BLaER1 (cell line): Measurements from ENCODE around the gene GATD1.

Experiments
- H3K27ac ChIP-seq: shearing (Covaris generic); formaldehyde crosslinking; 2 replicates; pipeline ENCODE4 v1.8.1; 2022
- H3K27me3 ChIP-seq: shearing (Covaris generic); formaldehyde crosslinking; 2 replicates; pipeline ENCODE4 v1.8.1; 2022
- H3K36me3 ChIP-seq: shearing (Covaris generic); formaldehyde crosslinking; 2 replicates; pipeline ENCODE4 v1.8.1; 2022
- H3K4me1 ChIP-seq: shearing (Covaris generic); formaldehyde crosslinking; 2 replicates; pipeline ENCODE4 v1.8.1; 2022
- H3K4me2 ChIP-seq: shearing (Covaris generic); formaldehyde crosslinking; 2 replicates; pipeline ENCODE4 v1.8.1; 2022
- H3K4me3 ChIP-seq: shearing (Covaris generic); formaldehyde crosslinking; 2 replicates; pipeline ENCODE4 v1.8.1; 2022
- H3K9ac ChIP-seq: shearing (Covaris generic); formaldehyde crosslinking; 2 replicates; pipeline ENCODE4 v1.8.1; 2022
- H3K9me3 ChIP-seq: shearing (Covaris generic); formaldehyde crosslinking; 2 replicates; pipeline ENCODE4 v1.8.1; 2022
- H4K20me1 ChIP-seq: shearing (Covaris generic); formaldehyde crosslinking; 2 replicates; pipeline ENCODE4 v1.8.1; 2022
- Cebpa-rat ChIP-seq: shearing (Covaris generic); IDR thresholded peaks from 2 replicates; pipeline ENCODE4 v1.8.1; 2022

Gene GATD1

DNA sequence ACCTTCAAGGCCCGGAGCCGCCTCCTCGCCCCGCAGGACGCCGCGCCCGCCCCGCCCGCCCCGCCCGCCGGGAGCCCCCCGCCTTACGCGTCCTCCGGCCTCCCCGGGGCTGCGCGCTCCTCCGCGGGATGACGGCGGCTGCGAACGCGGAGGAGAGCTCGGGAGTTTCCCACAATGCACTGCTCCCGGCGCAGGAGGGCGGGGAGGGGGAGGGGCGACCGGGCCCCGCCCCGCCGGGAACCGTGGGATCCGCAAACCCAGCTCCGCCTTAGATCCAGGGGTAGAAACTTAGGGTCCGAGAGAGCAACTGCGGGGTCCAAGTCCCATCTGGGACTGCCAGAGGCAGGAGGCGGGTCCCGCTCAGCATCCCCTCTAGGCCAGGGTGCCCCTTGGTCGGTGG is 12.7 kb upstream of the GATD1 start, which contains the start of gene CEND1:
CEND1 (minus strand) TSS at position 148 of the 400 bp plus-strand sequence. CDS start 1,514 bp downstream, outside the sequence.
- Histone ChIP-seq H3K27ac (no peak within 1 kb of the TSS), H3K4me3 (no peak within 1 kb of the TSS), H4K20me1 (peaks cover 43% of the 10 kb centered on the region), H3K4me1 (peaks cover 43% of the 10 kb centered on the region), H3K9me3 (no peaks in the 10 kb centered on the region), H3K36me3 (peaks cover 41% of the 10 kb centered on the region), H3K27me3 (no peaks in the 10 kb centered on the region), H3K9ac (no peak within 1 kb of the TSS), H3K4me2 (peak within 1 kb of the TSS; percentile 55)
- TF ChIP-seq Cebpa-rat, result no peak

DNA sequence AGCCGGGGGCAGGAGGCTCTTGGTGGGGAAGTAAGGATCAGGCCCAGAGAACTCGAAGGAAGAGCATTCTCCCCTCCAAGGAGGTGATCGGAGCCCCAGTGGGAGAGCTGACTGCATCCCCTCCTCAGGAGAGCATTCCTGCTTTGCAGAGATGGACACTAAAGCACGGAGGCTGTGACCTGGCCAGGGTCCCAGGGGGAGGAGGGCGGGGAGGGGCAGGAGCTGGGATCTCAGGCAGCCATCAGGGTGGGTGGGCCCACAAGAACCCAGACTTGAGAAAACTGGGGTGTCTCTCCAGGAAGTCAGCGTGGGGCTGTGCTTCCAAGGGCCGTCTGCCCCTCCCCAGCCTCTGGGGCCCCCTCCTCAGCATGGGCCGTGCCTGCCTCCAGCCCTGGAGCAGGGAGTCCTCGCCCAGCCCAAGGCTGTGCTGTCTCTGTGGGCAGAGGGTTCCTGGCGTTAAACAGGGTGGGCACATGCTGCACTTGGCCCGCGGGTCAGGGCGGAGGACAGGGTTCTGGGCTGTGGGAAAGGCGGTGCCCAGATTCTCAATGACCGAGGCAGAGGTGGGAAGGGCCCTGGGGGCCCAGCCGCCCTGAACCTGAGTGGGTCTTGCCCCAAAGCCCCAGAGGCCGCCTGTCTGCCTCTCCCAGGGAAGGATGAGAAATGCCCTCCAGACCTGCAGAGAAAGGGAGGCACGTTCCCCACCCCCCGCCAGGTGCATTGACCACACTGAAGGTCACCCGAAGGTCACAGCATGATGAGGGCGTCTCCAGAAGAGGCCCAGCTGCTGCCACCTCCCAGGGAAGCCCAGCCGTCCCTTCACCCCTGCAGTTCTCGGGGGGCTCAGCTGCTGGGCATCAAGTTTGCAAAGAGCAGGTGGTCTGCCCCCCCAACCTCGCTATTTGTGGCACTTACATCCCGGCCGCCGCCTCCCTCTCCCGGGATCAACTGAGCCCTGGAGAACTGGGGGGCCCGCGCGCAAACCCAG is 12.0 kb upstream of the GATD1 start:
- Histone ChIP-seq H3K4me3 (no peak overlapping the region), H3K4me2 (peak overlapping the region; percentile 55), H3K36me3 (peaks cover 35% of the 10 kb centered on the region), H4K20me1 (peaks cover 42% of the 10 kb centered on the region), H3K4me1 (peaks cover 36% of the 10 kb centered on the region), H3K9ac (no peak overlapping the region), H3K27ac (no peak overlapping the region), H3K27me3 (no peaks in the 10 kb centered on the region), H3K9me3 (no peaks in the 10 kb centered on the region)
- TF ChIP-seq Cebpa-rat, result no peak

DNA sequence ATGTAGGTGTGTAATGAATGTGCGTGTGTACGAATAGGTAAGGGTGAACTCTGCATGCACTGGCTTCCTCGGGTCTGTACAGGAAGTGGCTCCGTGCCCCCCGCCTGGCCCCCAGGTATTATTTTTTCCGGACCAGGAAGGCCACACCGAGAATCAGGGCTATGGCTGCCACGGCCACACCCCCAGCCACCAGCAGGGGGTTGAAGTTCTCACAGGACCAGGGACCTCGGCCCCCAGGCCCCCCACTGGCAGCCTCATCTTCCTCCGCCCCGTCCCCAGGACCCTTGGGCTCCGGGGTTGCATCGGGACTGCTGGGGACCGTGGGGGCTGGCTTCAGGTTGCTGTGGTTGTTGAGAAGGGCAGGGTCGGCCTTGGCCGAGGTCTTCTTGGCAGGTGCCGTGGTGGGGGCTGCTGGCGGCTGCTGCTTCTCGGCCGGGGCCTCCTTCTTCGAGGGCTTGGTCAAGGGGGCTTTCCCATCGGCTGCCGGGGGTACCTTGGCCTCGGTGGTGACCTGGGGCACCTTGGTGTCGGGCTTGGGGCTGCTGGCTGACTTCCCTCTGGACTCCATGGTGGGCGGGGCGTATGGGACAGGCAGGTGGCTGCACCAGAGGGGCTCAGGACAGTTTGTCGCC is 10.8 kb upstream of the GATD1 start:
- peaks cover 32% of the 10 kb centered on the region for H3K36me3 ChIP-seq
- H3K4me2 ChIP-seq, result peak overlapping the region; percentile 55
- H3K27ac ChIP-seq, result no peak overlapping the region
- TF ChIP-seq Cebpa-rat, result no peak
- H3K4me3 ChIP-seq, result no peak overlapping the region
- no peaks in the 10 kb centered on the region for H3K9me3 ChIP-seq
- H4K20me1 ChIP-seq, result peaks cover 33% of the 10 kb centered on the region; the same call in 1 of the 2 replicates
- H3K4me1 ChIP-seq, result peaks cover 41% of the 10 kb centered on the region
- no peak overlapping the region for H3K9ac ChIP-seq
- H3K27me3 ChIP-seq, result no peaks in the 10 kb centered on the region

GRCh38 chr11:787084-787675 is 9.9 kb upstream of the GATD1 start:
- Histone ChIP-seq H3K9ac (no peak overlapping the region), H3K9me3 (no peaks in the 10 kb centered on the region), H3K27ac (no peak overlapping the region), H4K20me1 (peaks cover 32% of the 10 kb centered on the region; the same call in 1 of the 2 replicates), H3K4me3 (no peak overlapping the region), H3K4me1 (peaks cover 50% of the 10 kb centered on the region), H3K4me2 (peak overlapping the region; percentile 55; the same call in 1 of the 2 replicates), H3K36me3 (peaks cover 30% of the 10 kb centered on the region), H3K27me3 (no peaks in the 10 kb centered on the region)
- TF ChIP-seq Cebpa-rat, result no peak

GRCh38 chr11:786235-787083 is 9.2 kb upstream of the GATD1 start:
- H3K4me2 ChIP-seq, result 0 out of 2 replicates have a peak overlapping the region, but pooled peaks have one; percentile 5
- peaks cover 31% of the 10 kb centered on the region; the same call in 1 of the 2 replicates for H4K20me1 ChIP-seq

GRCh38 chr11:783581-784015 is 6.3 kb upstream of the GATD1 start:
- H3K4me3 ChIP-seq, result no peak overlapping the region
- H3K9ac ChIP-seq, result no peak overlapping the region
- no peaks in the 10 kb centered on the region for H3K9me3 ChIP-seq
- H3K4me1 ChIP-seq, result peaks cover 74% of the 10 kb centered on the region
- H3K27me3 ChIP-seq, result no peaks in the 10 kb centered on the region
- H3K27ac ChIP-seq, result no peak overlapping the region
- H3K4me2 ChIP-seq, result peak overlapping the region; percentile 39
- peaks cover 41% of the 10 kb centered on the region for H3K36me3 ChIP-seq
- peaks cover 20% of the 10 kb centered on the region; the same call in 1 of the 2 replicates for H4K20me1 ChIP-seq
- TF ChIP-seq Cebpa-rat, result no peak

More at GRCh38 chr11:786235-787083, 9.2 kb upstream of the GATD1 start:
- H3K4me3 ChIP-seq, result no peak overlapping the region
- TF ChIP-seq Cebpa-rat, result no peak
- H3K36me3 ChIP-seq, result peaks cover 29% of the 10 kb centered on the region
- H3K27ac ChIP-seq, result no peak overlapping the region
- H3K27me3 ChIP-seq, result no peaks in the 10 kb centered on the region
- H3K9ac ChIP-seq, result no peak overlapping the region
- peaks cover 57% of the 10 kb centered on the region for H3K4me1 ChIP-seq
- H3K9me3 ChIP-seq, result no peaks in the 10 kb centered on the region

DNA sequence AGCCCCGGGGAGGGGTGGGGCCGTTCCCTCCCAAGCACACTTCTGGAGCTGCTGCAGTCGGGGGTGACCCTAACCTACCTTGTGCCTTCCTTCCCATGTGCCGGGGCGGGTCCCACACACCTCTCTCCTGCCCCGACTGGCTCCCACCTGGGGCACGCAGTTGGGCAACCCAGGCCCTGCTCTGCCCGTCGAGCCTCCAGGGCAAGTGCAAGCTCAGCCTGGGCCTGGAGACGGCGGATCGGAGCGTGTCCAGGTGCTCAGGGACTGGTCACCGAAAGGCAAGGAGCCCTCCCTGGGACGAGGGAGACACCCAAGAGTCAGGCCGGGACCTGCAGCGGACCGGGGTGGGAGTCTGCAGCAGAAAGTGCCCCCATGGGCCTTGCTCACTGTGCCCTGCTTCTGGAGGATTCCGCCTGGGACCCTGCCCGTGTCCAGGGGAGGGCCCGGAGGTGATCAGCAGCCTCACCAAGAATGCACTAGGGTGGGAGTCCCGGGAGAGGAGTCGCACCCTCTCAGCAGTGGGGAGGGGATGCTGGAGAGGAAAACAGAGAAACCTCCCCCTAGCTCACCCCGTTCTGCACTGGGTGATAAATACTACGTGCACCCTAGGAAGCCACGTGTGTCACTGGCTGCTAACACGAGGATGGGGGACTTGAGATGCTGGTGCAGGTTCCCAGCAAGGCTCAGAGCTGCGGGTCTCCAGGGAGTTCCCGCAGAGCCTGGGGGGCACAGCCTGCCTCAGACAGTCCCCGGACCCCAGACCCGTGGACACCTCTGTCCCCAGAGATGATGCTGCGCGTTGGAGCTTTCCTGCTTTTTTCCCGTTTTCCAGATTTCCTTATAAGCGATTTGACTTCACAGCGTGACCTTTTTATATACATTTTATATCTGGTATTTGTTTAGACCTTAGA is 5.2 kb upstream of the GATD1 start:
- Histone ChIP-seq H4K20me1 (peaks cover 14% of the 10 kb centered on the region; the same call in 1 of the 2 replicates), H3K9me3 (no peaks in the 10 kb centered on the region), H3K27ac (no peak overlapping the region), H3K4me3 (no peak overlapping the region), H3K9ac (no peak overlapping the region; the same call in none of the 2 replicates), H3K27me3 (no peaks in the 10 kb centered on the region), H3K4me2 (peak overlapping the region; percentile 39), H3K36me3 (peaks cover 41% of the 10 kb centered on the region), H3K4me1 (peaks cover 71% of the 10 kb centered on the region)
- no peak for TF ChIP-seq Cebpa-rat

DNA sequence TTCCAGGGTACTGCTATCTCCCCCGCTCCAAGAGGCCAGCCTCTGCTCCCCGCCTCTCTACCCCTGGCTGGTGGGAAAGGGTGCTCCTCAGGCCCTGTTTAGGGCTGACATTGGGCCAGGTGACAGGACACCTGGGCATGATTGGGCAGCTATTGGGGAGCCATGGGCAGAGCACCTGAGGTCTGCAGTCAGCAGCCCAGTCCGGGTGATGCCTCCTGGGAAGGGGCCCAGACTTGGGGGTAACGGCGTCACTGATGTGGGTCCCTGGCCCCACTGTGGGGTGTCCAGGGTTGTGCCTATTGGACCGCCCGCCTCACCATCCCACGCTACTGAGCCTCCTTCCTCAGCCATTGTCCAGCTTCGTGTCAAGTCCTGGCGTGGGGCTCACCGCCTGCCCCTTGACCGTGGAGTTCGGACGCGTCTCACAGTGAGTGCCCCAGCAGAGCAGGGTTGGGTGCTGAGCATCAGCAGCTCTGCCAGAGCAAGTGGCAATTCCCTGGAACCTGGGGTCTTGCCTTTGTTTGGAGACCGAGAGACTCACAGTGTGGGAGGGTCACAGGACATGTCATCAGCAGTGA is 2.8 kb upstream of the GATD1 start:
- H3K27ac ChIP-seq, result no peak overlapping the region
- no peak overlapping the region for H3K9ac ChIP-seq
- peaks cover 33% of the 10 kb centered on the region for H4K20me1 ChIP-seq
- H3K4me2 ChIP-seq, result no peak overlapping the region
- no peak for TF ChIP-seq Cebpa-rat
- no peak overlapping the region for H3K4me3 ChIP-seq
- H3K36me3 ChIP-seq, result peaks cover 44% of the 10 kb centered on the region
- H3K27me3 ChIP-seq, result no peaks in the 10 kb centered on the region
- no peaks in the 10 kb centered on the region for H3K9me3 ChIP-seq
- peaks cover 73% of the 10 kb centered on the region for H3K4me1 ChIP-seq
